Prostate gland (tissue), 2 donors: Measurements from ENCODE around the gene CDCA7L.

Experiments used
- POLR2AphosphoS5 ChIP-seq: sonication (generic); formaldehyde crosslinking; IDR thresholded peaks from one replicate; pipeline ENCODE4 v1.6.1; 2017; ENCODE audit warnings: antibody characterized with exemption
- TF ChIP-seq, protein P1 (sequence below), 4 experiments: fragments of 200-600 bp in 2 of 4; fragments of 450-650 bp in 2 of 4; sonication (generic) in 2 of 4; IDR thresholded peaks; 1 replicate in 3 of 4; 2 replicates in 1 of 4; pipeline ENCODE4 v1.5.1; 2016 to 2019; ENCODE audit warnings: antibody characterized with exemption in 4 of 4, mild to moderate bottlenecking in 2 of 4, moderate library complexity in 2 of 4

DNA sequence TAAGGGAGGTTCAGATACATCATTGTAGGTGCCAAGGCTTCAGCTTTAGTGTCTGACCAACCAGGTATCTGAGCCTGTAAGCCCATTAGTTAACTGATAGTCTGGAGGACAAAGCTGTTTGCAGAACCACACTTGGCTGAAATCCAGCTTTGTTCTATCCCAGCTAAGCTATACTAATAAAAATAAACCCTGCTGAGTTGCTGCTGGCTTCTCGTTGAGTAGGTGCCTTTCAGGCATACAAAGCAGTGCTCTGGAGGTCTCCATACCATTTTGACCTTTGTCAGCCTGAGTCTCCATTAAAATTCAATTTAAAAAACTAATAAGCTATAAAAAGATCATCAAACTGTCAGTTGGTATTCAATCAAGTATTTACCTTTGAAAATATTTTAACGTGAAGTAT is 22.0 kb downstream of the CDCA7L start:
- TF ChIP-seq, protein P1, sequence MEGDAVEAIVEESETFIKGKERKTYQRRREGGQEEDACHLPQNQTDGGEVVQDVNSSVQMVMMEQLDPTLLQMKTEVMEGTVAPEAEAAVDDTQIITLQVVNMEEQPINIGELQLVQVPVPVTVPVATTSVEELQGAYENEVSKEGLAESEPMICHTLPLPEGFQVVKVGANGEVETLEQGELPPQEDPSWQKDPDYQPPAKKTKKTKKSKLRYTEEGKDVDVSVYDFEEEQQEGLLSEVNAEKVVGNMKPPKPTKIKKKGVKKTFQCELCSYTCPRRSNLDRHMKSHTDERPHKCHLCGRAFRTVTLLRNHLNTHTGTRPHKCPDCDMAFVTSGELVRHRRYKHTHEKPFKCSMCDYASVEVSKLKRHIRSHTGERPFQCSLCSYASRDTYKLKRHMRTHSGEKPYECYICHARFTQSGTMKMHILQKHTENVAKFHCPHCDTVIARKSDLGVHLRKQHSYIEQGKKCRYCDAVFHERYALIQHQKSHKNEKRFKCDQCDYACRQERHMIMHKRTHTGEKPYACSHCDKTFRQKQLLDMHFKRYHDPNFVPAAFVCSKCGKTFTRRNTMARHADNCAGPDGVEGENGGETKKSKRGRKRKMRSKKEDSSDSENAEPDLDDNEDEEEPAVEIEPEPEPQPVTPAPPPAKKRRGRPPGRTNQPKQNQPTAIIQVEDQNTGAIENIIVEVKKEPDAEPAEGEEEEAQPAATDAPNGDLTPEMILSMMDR (IDR thresholded peaks at IDR 0.05) = no peak
- TF ChIP-seq POLR2AphosphoS5 = no peak
